ENCODE data around the gene FARS2.
"Not testable (repeated sequence)": the region's sequence is repeated elsewhere in the genome, so short reads cannot be mapped to it uniquely, and the experiment has no call there.

The FARS2 gene

DNA sequence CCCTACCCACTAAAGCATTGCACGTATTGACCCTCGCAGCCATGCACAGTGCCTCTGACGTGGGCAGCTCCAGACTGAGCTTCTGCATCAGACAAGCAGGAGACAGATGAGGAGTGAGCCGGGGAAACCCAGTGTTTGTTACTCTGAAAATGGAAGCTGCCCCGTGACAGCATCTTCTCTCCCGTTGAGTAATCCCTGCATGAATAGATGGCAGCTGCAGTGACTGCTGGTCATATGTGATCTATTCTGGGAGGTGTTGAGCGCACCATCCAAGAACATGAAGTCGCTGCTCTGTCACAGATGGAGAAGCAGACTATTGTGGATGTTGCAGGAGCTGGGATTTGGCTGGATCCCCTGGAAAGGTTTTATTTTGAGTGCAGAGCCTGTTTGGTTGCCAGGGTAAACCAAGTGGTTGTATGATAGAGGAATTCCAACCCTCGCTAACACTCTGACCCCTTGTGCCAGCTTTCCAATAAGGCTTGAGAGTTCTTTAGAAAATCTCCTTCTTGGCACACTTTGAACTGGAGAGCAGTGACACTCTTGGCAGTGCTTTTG lies 503.2 kb downstream of the FARS2 start:
- DNase-seq (ENCODE audit: low read depth), result no peak

- DNase-seq (ENCODE audit: low read depth), result no peak
These were observed 503.9 kb downstream of the FARS2 start for GRCh38 chr6:5765141-5765760.

- no peak for DNase-seq (ENCODE audit: low read depth)
These were observed 504.9 kb downstream of the FARS2 start for GRCh38 chr6:5766260-5766659.

- DNase-seq (ENCODE audit: low read depth), result no peak
These were observed 506.2 kb downstream of the FARS2 start for GRCh38 chr6:5767471-5767870.

GRCh38 chr6:5771211-5771610 lies 509.9 kb downstream of the FARS2 start:
- no peak for DNase-seq (ENCODE audit: low read depth)

DNA sequence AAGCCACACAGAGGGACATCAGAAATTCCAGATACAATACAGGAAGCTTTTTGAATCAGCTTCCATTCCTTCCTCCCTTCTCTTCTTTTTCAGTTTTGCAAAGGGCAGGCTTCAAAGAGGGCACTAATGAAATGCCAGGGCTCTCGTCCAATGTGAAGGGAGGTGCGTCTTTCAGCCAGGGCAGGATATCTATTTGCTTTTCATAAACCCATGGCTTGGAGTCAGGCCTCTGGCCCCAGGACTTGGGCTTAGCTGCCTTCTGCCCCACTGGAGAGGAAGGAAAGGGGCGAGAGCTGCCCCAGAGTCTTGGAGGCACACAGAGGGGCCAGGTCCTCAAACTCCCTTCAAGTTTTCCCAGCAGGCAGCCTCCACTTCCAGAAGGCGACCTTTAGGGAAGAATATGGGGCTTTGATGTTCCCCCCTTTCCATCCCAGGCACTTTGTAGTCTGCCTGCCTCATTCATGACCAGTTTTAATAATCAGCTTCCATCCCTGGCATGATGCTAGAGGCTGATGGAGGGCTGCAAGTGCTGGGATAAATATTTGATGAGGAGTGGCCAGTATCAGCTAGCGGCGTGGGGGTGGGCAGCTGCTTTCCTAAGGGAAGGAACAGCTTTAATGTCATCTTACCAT lies 510.6 kb downstream of the FARS2 start:
- no peak for DNase-seq (ENCODE audit: low read depth)

DNA sequence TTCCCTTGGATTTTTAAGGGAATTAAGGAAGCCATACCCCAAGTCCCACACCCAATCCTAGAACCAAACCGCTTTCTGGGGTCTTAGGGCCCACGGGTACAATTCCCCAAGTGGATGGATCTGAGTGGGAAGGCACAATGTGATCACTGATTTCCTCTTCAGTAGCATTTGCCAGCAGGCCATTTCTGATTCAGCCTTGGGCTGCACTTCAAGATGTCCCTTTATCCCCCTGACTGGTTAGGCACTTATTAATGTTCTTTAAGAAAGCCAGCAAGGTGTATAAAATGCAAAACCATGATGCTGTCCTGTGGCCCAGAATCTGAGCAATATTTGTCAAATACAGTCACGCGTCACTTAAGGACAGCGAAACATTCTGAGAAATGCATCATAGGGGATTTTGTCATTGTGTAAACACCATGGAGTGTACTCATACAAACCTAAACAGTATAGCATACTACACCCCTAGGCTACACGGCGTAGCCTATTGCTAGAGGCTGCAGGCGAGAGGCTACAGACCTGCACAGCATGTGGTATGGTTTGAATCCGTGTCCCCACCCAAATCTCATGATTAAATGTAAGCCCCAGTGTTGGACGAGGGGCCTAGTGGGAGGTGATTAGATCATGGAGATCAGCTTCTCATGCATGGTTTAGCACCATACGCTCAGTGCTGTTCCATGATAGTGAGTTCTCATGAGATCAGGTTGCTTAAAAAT lies 511.3 kb downstream of the FARS2 start:
- DNase-seq (ENCODE audit: low read depth), result no peak

- DNase-seq (ENCODE audit: low read depth), result no peak
These were observed 514.8 kb downstream of the FARS2 start for GRCh38 chr6:5776104-5776503.

GRCh38 chr6:5776706-5777390 lies 515.5 kb downstream of the FARS2 start:
- no peak for DNase-seq (ENCODE audit: low read depth)

DNA sequence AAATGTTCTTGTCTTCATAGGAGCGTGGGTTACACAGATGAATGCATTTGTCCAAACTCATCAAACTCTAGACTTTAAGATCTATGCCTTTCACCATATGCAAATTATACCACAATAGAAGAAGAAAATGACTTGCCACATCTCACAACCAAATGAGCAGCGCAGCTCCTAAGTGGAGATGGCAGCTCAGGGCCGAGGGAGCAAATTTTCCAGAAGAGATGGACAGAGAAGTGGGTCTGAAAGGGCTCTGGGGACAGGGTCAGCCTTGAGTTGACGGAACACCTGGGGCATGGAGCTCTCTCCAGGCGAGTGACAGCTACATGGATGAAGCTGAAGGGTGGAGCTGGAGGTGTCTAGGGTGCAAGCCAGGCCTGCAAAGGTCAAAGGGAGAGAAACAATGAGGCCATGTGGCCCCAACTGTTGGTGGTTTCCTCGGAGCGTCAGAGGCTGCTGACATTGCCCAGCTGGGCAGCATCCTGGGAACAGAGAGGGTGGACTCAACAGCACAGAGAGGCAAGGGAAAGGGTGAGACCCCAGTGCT lies 517.1 kb downstream of the FARS2 start:
- no peak for DNase-seq (ENCODE audit: low read depth)

GRCh38 chr6:5778906-5779305 lies 517.6 kb downstream of the FARS2 start:
- no peak for DNase-seq (ENCODE audit: low read depth)

DNA sequence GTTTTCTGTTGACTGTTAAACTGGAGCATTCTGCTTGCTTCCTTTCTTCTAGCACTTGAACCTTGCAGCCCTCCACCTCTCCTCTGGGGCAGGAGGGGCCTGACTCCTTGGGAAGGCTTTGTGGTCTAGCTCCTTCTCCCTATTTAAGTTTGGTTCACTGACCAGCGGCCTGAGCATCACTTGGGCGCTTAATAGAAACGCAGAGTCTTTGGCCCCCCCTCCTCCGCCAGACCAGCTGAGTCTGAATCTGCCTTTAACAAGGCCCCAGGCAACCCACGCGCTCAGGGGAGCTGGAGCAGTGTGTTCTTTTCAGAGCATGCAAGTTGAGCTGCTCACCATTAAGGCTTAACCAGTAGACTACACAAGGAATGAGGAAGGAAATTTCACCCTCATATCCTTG lies 519.7 kb downstream of the FARS2 start:
- DNase-seq (ENCODE audit: low read depth), result no peak

GRCh38 chr6:5781966-5782556 lies 520.7 kb downstream of the FARS2 start:
- no peak for DNase-seq (ENCODE audit: low read depth)

DNA sequence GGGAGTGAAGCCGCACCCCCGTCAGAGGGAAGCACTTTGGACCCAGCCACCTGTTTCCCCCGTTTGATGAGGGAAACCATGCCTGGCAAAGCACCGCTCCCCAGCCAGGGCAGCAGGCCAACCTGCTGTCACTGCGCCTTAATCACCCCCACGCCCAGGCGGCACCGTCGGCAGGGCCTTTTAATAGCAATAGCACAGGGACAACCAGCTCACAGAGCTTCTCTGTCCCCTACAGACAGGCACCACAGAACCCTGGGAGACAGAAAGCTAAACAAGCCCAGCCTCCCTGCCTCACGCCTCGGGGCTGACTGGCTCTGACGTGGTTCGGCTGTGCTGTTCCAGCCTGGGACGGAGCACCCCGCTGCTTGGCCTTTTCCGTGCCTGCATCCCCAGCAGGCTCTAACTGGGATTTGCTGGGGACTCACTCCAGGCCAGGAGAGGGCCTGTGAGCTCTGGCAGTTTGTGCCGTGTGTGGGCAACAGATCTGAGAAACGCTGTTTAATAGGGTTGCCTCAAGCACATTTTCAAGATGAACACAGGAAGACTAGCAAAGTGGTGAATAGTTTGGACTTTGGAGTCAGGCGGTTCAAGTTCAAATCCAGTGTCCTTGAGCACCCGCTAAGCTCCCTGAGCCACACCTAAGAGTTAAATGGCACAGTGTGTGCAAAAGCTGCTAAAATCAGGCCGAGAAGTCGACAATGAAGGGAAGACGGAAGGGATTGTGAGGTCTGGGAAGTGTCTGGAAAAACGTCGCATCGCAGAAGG lies 521.7 kb downstream of the FARS2 start:
- DNase-seq (ENCODE audit: low read depth), result no peak

GRCh38 chr6:5783584-5784089 lies 522.3 kb downstream of the FARS2 start:
- DNase-seq (ENCODE audit: low read depth), result no peak

DNA sequence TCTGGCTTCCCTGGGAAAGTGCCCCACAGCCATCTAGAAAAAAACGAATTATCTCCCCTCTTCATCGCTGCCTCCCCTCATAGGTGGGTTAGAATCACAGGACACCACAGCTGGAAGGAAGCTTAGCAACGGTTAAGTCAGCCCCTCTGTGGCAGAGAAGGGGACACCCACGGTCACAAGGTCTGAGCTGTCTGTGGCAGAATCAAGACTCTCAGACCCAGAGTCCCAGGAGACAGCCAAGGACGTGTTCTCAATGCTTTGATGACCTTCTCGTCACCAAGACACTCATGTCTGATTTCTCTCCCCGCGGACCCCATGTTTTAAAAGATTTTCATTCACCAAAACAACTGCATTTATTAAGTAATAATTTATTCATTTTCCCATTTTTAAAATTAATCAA lies 523.9 kb downstream of the FARS2 start:
- DNase-seq (ENCODE audit: low read depth), result no peak

- no peak for DNase-seq (ENCODE audit: low read depth)
These were observed 525.1 kb downstream of the FARS2 start for GRCh38 chr6:5786321-5786968.

GRCh38 chr6:5786969-5787720 lies 525.8 kb downstream of the FARS2 start:
- DNase-seq (ENCODE audit: low read depth), result no peak

DNA sequence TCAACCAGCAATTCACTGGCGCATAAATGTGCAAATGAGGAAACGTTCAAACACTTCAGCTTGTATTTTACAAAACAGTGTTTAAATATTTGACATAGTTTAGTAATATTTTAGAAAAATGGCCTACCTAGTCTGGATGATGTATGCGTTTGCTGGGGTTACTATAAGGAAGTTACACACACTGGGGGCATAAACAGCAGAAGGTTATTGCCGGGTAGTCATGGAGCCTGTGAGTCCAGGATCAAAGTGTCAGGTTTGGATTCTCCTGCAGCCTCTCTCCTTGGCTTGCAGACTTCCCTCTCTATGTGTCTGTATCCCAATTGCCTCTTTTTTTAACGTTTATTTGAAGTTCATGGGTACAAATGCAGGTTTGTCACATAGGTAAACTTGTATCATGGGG lies 528.1 kb downstream of the FARS2 start:
- DNase-seq (ENCODE audit: low read depth), result not testable (repeated sequence)

GRCh38 chr6:5796555-5796954 lies 535.2 kb downstream of the FARS2 start:
- not testable (repeated sequence) for DNase-seq (ENCODE audit: low read depth)

Measured in amniotic epithelial cell (primary cell).